SK-N-SH (cell line): ENCODE results near the gene PRKG1.

Experiments used
- CTCF ChIP-seq: fragments of 200-600 bp; sonication (generic); IDR thresholded peaks from 2 replicates; pipeline ENCODE4 v1.6.1; 2017; ENCODE audit warnings: antibody characterized with exemption, mild to moderate bottlenecking, moderate library complexity
- ELF1 ChIP-seq: IDR thresholded peaks from 2 replicates; pipeline ENCODE4 v1.4.0; 2012
- EZH2phosphoT487 ChIP-seq: fragments of 200-600 bp; sonication (generic); IDR thresholded peaks from 2 replicates; pipeline ENCODE4 v1.6.1; 2017; ENCODE audit warnings: low read depth, mixed run types, mild to moderate bottlenecking, antibody characterized with exemption, moderate library complexity, borderline replicate concordance
- FOXJ3 ChIP-seq: sonication (generic); formaldehyde crosslinking; IDR thresholded peaks from 2 replicates; pipeline ENCODE4 v1.5.1; 2020; ENCODE audit warnings: mild to moderate bottlenecking, missing genetic modification reagents
- FOXM1 ChIP-seq: IDR thresholded peaks from 2 replicates; pipeline ENCODE4 v1.4.0; 2012; ENCODE audit warnings: low read depth, mild to moderate bottlenecking
- MEF2A ChIP-seq: IDR thresholded peaks from 2 replicates; pipeline ENCODE4 v1.4.0; 2012; ENCODE audit warnings: low read depth, borderline replicate concordance
- POLR2AphosphoS5 ChIP-seq: IDR thresholded peaks from 2 replicates; pipeline ENCODE4 v1.6.1; 2012; ENCODE audit warnings: low read depth, low read length
- REST ChIP-seq: IDR thresholded peaks from 2 replicates; pipeline ENCODE4 v1.6.1; 2012; ENCODE audit warnings: mild to moderate bottlenecking, low read depth, low read length, moderate library complexity
- RFX5 ChIP-seq: IDR thresholded peaks from 2 replicates; pipeline ENCODE4 v1.6.1; 2012; ENCODE audit warnings: mild to moderate bottlenecking, improper control_type of control experiment, low read length
- SIN3A ChIP-seq: IDR thresholded peaks from 2 replicates; pipeline ENCODE4 v1.6.1; 2012; ENCODE audit warnings: low read depth, mild to moderate bottlenecking, low read length, moderate library complexity, borderline replicate concordance
- USF2 ChIP-seq: fragments of 150-350 bp; IDR thresholded peaks from 2 replicates; pipeline ENCODE4 v1.6.1; 2017; ENCODE audit warnings: antibody characterized with exemption, low read length, low read depth, borderline replicate concordance
- YY1 ChIP-seq: IDR thresholded peaks from 2 replicates; pipeline ENCODE4 v1.4.0; 2012; ENCODE audit warnings: low read depth, mild to moderate bottlenecking
- ZBTB33 ChIP-seq: IDR thresholded peaks from 2 replicates; pipeline ENCODE4 v1.4.0; 2012; ENCODE audit warnings: low read depth, borderline replicate concordance

GRCh38 chr10:51935341-51935740, 861.1 kb downstream of the PRKG1 start:
- TF ChIP-seq EZH2phosphoT487 (no peak), CTCF (no peak), MEF2A (no peak), FOXM1 (no peak), ELF1 (no peak), YY1 (no peak), USF2 (no peak), RFX5 (no peak), POLR2AphosphoS5 (no peak), ZBTB33 (no peak), REST (no peak), SIN3A (no peak), FOXJ3 (CRISPR knock-in tag) (no peak)
